ENCODE measurements around the gene CST7.
"Not testable (repeated sequence)": the region's sequence is repeated elsewhere in the genome, so short reads cannot be mapped to it uniquely, and the experiment has no call there.

CST7 gene

DNA sequence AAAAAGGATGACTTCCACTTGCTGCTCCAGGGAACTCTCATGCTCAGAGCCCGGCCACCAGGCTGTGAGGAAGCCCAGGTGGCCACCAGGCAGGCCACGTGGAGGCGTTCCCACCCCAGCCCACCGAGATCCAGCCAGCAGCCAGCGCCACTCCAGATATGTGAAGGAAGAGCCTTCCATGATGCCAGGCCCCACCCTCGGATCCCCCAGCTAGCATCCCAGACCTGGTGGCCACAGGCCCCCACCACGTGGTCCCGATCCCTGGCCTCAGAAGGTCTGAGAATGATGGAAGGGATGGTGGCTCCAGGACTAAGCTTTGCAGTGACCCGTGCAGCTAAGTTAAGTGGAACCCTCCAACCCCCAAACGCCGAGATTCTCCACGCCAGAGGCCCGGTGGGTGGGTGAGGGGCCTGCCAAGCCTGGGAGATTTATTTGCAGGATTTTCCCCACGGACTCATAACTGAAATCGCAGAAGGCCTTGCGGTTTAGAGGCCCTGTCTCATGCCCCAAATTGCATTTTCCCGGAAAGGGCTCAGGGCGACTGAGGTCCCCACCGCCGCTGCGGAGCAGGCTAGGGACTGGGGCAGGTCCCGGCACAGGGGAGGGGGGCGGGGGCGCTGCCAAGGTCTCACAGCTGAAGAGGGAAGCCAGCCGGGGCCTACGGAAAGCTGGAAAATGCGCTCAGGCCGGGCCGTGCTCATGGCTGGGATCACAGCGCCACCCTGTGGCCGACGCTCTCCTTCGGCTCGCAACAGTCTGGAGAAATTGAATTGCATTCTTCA, 31.1 kb upstream of the CST7 start:
- DNase-seq (ENCODE audit: low spot score) = peak; percentile 73

DNA sequence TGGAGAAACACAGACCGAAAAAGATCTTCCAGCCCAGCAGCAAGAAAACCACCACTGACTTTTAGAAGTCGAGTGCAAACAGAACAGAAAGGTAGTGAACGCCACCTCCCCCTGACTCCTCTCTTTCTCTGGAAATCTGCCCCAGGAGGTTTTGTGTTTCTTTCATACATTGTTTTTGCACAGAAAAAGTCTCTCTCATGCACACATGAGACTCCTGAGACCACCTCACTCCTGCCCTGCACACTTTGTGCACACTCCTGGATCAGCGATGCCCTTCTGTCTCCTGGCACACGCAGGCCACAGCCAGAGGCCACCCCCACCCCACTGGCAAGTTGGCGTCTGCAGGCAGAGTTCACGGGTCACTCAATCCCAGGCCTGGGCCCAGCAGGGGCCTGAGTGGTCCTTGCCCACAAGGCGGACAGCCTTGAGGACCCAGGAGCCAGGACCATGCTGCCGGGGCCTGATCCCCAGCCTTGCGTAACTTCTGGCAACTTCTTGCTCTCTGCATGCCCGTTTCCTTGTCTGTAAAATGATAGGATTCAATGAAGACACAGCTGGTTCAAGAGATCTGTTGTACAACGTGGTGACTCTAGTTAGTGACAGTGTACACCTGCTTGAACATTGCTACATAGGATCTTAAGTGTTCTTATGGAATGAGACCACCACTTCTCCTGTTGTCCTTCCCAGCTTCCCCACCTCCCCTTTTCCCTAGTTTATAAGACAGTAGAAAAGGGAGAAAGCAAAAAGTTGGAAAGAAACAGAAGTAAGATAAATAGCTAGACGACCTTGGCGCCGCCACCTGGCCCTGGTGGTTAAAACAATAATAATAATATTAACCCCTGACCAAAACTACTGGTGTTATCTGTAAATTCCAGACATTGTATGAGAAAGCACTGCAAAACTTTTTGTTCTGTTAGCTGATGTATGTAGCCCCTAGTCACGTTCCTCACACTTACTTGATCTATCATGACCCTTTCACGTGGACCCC, 30.2 kb upstream of the CST7 start:
- no peak for DNase-seq (ENCODE audit: low spot score)
- TF ChIP-seq, protein P1, sequence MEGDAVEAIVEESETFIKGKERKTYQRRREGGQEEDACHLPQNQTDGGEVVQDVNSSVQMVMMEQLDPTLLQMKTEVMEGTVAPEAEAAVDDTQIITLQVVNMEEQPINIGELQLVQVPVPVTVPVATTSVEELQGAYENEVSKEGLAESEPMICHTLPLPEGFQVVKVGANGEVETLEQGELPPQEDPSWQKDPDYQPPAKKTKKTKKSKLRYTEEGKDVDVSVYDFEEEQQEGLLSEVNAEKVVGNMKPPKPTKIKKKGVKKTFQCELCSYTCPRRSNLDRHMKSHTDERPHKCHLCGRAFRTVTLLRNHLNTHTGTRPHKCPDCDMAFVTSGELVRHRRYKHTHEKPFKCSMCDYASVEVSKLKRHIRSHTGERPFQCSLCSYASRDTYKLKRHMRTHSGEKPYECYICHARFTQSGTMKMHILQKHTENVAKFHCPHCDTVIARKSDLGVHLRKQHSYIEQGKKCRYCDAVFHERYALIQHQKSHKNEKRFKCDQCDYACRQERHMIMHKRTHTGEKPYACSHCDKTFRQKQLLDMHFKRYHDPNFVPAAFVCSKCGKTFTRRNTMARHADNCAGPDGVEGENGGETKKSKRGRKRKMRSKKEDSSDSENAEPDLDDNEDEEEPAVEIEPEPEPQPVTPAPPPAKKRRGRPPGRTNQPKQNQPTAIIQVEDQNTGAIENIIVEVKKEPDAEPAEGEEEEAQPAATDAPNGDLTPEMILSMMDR (IDR thresholded peaks at IDR 0.05; ENCODE audit: extremely low read depth, missing control alignments) = no peak

More for the DNA sequence above, 31.1 kb upstream of the CST7 start:
- TF ChIP-seq, protein P1 (IDR thresholded peaks at IDR 0.05; ENCODE audit: extremely low read depth, missing control alignments) = peak; percentile 95

DNA sequence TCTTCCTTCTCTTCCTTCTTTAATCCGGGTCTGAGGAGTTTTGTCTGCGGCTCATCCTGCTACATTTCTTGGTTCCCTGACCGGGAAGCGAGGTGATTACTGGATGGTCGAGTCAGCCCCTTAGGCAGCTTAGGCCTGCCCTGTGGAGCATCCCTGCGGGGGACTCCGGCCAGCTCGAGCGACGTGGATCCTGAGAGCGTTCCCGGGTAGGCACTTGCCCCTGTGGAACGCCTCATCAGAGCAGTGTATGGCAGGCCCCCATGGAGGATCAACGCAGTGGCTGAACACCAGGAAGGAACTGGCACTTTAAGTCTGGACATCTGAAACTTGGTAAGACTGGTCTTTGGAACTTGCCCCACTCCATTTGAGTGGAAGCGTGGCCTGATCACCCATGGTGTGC, 29.4 kb upstream of the CST7 start:
- DNase-seq (ENCODE audit: low spot score) = not testable (repeated sequence)

DNA sequence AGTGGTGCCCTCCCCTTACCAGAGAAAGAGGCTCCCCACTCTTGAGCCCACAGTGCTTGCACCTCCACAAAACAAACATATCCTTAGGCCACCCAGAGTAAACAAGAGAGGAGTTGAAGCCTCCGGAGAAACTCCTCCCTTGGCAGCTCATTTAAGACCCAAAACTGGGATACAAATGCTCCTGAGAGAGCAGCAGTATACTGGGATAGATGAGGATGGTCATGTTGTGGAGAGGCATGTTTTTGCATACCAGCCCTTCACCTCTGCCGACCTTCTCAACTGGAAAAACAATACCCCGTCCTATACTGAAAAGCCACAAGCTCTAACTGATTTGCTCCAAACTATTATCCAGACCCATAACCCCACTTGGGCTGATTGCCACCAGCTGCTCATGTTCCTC, 28.4 kb upstream of the CST7 start:
- DNase-seq (ENCODE audit: low spot score) = not testable (repeated sequence)

DNA sequence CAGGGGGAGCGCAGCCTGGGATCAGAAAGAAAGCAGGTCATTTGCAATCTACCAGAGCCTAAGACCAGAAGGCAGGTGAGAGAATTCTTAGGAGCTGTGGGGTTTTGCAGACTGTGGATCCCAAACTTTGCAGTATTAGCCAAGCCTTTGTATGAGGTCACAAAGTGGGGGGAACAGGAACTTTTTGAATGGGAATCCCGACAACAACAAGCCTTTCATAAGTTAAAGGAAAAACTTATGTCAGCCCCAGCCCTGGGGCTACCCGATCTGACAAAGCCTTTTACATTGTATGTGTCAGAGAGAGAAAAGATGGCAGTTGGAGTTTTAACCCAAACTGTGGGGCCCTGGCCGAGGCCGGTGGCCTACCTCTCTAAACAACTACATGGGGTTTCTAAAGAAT, 19.8 kb upstream of the CST7 start:
- DNase-seq (ENCODE audit: low spot score) = not testable (repeated sequence)

DNA sequence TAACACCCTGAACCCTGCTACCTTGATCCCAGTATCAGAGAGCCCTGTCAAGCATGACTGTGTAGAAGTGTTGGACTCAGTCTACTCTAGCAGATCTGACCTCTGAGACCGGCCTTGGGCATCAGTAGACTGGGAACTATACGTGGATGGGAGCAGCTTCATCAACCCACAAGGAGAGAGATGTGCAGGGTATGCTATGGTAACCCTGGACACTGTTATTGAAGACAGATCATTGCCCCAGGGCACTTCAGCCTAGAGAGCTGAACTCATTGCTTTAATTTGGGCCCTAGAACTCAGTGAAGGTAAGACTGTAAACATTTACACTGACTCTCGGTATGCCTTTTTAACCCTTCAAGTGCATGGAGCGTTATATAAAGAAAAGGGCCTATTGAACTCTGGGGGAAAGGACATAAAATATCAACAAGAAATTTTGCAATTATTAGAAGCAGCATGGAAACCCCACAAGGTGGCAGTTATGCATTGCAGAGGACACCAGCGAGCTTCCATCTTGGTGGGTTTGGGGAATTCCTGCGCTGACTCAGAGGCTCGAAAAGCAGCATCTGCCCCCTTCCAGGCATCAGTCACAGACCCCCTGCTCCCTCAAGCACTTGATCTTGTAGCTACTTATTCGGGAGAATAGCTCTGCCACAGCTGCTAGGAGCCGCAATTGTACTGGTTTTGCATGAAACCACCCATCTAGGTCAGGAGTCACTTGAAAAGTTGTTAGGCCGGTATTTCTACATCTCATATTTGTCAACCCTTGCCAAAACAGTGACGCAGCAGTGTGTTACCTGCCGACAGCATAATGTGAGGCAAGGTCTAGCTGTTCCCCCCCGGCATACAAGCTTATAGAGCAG, 19.0 kb upstream of the CST7 start:
- DNase-seq (ENCODE audit: low spot score) = not testable (repeated sequence)

DNA sequence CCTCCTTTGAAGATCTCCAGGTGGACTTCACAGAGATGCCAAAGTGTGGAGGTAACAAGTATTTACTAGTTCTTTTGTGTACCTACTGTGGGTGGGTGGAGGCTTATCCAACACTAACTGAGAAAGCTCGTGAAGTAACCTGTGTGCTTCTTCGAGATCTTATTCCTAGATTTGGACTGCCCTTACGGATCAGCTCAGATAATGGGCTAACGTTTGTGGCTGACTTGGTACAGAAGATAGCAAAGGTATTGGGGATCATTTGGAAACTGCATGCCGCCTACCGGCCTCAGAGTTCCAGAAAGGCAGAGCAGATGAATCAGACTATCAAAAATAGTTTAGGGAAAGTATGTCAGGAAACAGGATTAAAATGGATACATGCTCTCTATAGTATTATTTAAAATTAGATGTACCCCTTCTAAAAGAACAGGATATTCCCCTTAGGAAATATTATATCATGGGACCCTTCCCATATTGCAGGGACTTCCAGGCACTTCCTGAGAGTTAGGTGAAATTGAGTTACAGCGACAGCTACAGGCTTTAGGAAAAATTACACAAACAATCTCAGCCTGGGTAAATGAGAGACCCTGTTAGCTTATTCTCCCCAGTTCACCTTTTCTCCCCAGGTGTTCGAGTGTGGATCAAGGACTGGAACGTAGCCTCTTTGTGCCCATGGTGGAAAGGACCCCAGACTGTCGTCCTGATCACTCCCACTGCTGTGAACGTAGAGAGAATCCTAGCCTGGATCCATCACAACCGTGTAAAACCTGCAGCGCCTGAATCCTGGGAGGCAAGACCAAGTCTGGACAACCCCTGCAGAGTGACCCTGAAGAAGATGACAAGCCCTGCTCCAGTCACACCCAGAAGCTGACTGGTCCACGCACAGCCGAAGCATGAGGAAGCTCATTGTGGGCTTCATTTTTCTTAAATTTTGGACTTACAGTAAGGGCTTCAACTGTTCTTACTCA, 18.1 kb upstream of the CST7 start:
- DNase-seq (ENCODE audit: low spot score) = not testable (repeated sequence)

DNA sequence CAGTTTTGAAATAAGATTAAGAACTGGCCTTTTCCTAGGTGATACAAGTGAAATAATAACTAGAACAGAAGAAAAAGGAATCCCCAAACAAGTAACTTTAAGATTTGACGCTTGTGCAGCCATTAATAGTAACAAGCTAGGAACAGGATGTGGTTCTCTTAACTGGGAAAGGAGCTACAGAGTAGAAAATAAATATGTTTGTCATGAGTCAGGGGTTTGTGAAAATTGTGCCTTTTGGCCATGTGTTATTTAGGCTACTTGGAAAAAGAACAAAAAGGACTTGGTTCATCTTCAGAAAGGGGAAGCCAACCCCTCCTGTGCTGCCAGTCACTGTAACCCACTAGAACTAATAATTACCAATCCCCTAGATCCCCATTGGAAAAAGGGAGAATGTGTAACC, 17.2 kb upstream of the CST7 start:
- not testable (repeated sequence) for DNase-seq (ENCODE audit: low spot score)

DNA sequence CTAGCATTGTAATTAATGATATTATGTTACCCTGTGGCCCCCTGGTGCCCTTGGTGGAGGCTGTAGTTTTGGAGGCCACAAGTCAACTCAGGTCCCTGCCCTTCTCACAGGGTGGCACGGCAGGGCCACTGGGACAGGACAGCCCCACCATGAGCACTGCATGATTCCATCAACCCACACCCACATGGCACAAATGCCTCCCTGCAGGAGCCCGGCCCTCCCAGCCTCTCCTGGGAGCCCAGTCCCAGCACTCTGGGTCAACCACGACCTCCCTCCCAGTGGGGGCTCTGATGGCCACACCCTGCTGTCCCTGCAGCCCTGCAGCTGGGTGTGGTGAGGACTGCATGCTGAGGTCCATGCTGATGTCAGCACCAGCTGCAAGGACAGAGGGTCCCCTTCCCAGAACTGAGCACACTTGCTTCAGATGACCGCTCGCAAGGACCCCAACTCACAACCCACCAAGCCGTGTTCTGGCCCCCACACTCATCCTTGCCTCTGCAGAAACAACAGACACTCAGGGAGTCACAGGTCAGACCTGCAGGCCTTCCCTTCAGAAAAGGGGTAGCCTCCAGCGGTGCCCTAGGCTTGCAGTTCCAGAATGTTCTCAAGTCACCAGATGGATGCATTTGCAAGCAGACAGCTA, 15.7 kb upstream of the CST7 start:
- TF ChIP-seq, protein P1 (IDR thresholded peaks at IDR 0.05; ENCODE audit: extremely low read depth, missing control alignments) = no peak
- no peak for DNase-seq (ENCODE audit: low spot score)
